ENCODE measurements around the gene HEPN1.
"Not testable (repeated sequence)": the region's sequence is repeated elsewhere in the genome, so short reads cannot be mapped to it uniquely, and the experiment has no call there.

- not testable (repeated sequence) for TF ChIP-seq CTCF, EZH2, EZH2phosphoT487 (IDR thresholded peaks at IDR 0.05)
Measured at GRCh38 chr11:124968197-124968596, 49.1 kb downstream of the HEPN1 start.

All from neural progenitor cell (in vitro differentiated cells).